KBM-7 (cell line): ENCODE results near the gene RHEX.

ENCODE experiments used
- DNase-seq: peaks from one replicate; pipeline ENCODE4 v3.0.0-alpha.2; 2015
- in situ Hi-C: fragments of 300-500 bp; cut with MboI; formaldehyde crosslinking; loops from 2 replicates; pipeline ENCODE4 v1.14.3; 2020; ENCODE audit warnings: low sequenced_read_pairs, low pct_unique_long_range_greater_than_20kb, mixed read lengths

RHEX gene

DNA sequence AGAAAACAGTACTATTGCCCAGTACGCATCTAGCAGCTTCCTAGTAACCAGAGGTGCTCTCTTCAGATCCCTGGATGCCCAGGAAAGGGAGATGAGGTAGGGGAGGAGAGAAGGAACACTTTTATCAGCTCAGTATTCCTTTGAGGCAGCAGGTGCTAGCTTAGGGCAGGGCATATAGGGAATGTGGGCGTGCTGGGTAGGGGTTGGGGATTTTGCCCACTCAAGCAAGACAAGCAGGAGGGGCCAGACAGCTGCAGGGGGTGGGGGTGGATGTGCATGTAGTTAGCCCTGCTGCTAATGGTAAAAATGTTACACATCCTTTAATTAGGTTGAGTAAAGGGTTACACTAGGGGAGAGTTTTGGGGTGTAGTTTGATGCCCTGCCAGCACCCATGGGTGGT, 82.3 kb downstream of the RHEX start:
- in situ Hi-C loops: loop anchor here (25.0 kb wide), 1 partner anchor 348 kb away; the partner anchor contains the start of gene RAB29
- no peak for DNase-seq

GRCh38 chr1:206136241-206136640, 83.3 kb downstream of the RHEX start:
- in situ Hi-C loops: loop anchor here (25.0 kb wide), 1 partner anchor 349 kb away; the partner anchor contains the start of gene RAB29
- DNase-seq: no peak

GRCh38 chr1:206142011-206142410, 89.0 kb downstream of the RHEX start:
- no peak for DNase-seq

GRCh38 chr1:206142770-206143169, 89.8 kb downstream of the RHEX start:
- DNase-seq: no peak
- in situ Hi-C loops: loop anchor here (25.0 kb wide), 1 partner anchor 355 kb away; the partner anchor contains the start of gene RAB29

More at GRCh38 chr1:206142011-206142410, 89.0 kb downstream of the RHEX start:
- in situ Hi-C loops: loop anchor here (25.0 kb wide), 1 partner anchor 355 kb away; the partner anchor contains the start of gene RAB29

- no peak for DNase-seq
- in situ Hi-C loops: loop anchor here (25.0 kb wide), 1 partner anchor 356 kb away; the partner anchor contains the start of gene RAB29
These were observed 90.7 kb downstream of the RHEX start for GRCh38 chr1:206143537-206144172.

GRCh38 chr1:206144605-206145004, 91.6 kb downstream of the RHEX start:
- in situ Hi-C loops: loop anchor here (25.0 kb wide), 1 partner anchor 357 kb away; the partner anchor contains the start of gene RAB29
- no peak for DNase-seq

- in situ Hi-C loops: loop anchor here (25.0 kb wide), 1 partner anchor 359 kb away; the partner anchor contains the start of gene RAB29
- no peak for DNase-seq
These were observed 92.9 kb downstream of the RHEX start for GRCh38 chr1:206145771-206146290.
